Lung (tissue), 12 donors: ENCODE results near the gene SCD5. TPM values are rescaled to one million over a fixed set of nuclear protein-coding genes. Genes with fewer than 3 reads are reported as not detected.

Experiments
- ATAC-seq: fragments of 200-7000 bp; cut with Tn5 transposase; one replicate; pipeline ENCODE4 v1.9.1; 2020; ENCODE audit warnings: moderate number of reproducible peaks; ENCODE audit not compliant: insufficient read depth, low FRiP score
- DNase-seq, 3 donors: peaks; one replicate each; pipeline ENCODE4 v3.0.0-alpha.2; 2013 to 2017
- H3K27ac ChIP-seq, 2 donors: one replicate each; pipeline ENCODE4 v1.5.1; 2013; ENCODE audit warnings: mild to moderate bottlenecking in 2 of 2, moderate library complexity in 2 of 2, control low read depth in 1 of 2, inconsistent platforms in 1 of 2, low read depth in 1 of 2, low read length in 1 of 2
- H3K27me3 ChIP-seq, 3 donors: one replicate each; pipeline ENCODE4 v1.5.1; 2013; ENCODE audit warnings: low read length in 2 of 3; ENCODE audit not compliant: control insufficient read depth in 3 of 3, insufficient read depth in 3 of 3
- H3K36me3 ChIP-seq, 4 donors: one replicate each; pipeline ENCODE4 v1.5.1; 2013; ENCODE audit warnings: low read length in 4 of 4, mild to moderate bottlenecking in 1 of 4, moderate library complexity in 1 of 4; ENCODE audit not compliant: control insufficient read depth in 4 of 4, insufficient read depth in 4 of 4
- H3K4me1 ChIP-seq, 5 donors: one replicate each; pipeline ENCODE4 v1.5.1; 2013; ENCODE audit warnings: low read length in 5 of 5, mild to moderate bottlenecking in 2 of 5, moderate library complexity in 1 of 5; ENCODE audit not compliant: control insufficient read depth in 5 of 5, insufficient read depth in 5 of 5
- H3K4me3 ChIP-seq: one replicate; pipeline ENCODE4 v1.5.1; 2013; ENCODE audit warnings: mild to moderate bottlenecking, control low read depth, moderate library complexity
- H3K9ac ChIP-seq, 2 donors: one replicate each; pipeline ENCODE4 v1.5.1; 2013; ENCODE audit warnings: low read length in 2 of 2, control low read depth in 1 of 2; ENCODE audit not compliant: insufficient read depth in 1 of 2
- H3K9me3 ChIP-seq, 4 donors: one replicate each; pipeline ENCODE4 v1.5.1; 2013; ENCODE audit warnings: low read length in 3 of 4, mild to moderate bottlenecking in 1 of 4, moderate library complexity in 1 of 4; ENCODE audit not compliant: control insufficient read depth in 4 of 4, insufficient read depth in 3 of 4
- CTCF ChIP-seq: IDR thresholded peaks from 2 replicates; pipeline ENCODE4 v1.5.1; 2012; ENCODE audit warnings: mild to moderate bottlenecking; ENCODE audit errors: control extremely low read depth, extremely low read depth
- WGBS, 2 donors: extraction: QIAGEN DNeasy Blood & Tissue Kit; methylation state at CpG; one replicate each; pipeline ENCODE4 v1.1.7; 2013; 5-methylcytosine and 5-hydroxymethylcytosine counted together
- polyA plus RNA-seq, 2 donors: library from polyadenylated mRNA; stranded (reverse); fragments of 200-250 nt; gene quantifications; one replicate each; pipeline ENCODE4 v1.2.1, GENCODE V29; 2013
- total RNA-seq, 2 donors: library from RNA; depleted of rRNA in 1 of 2; stranded (reverse); fragments of >200 nt in 1 of 2; gene quantifications; one replicate each; pipeline ENCODE4 v1.2.1, GENCODE V29; 2014 to 2021
- donor health status: control.
- donor health status: control.
- donor health status: Bipolar disorder and iron deficiency.
- donor health status: healthy.
- donor health status: DM: yes; HTN: yes; CAD: no.

SCD5 gene
- total and polyA plus RNA-seq, 4 donors, result 5.0 to 22.6 (median 13.8) TPM

DNA sequence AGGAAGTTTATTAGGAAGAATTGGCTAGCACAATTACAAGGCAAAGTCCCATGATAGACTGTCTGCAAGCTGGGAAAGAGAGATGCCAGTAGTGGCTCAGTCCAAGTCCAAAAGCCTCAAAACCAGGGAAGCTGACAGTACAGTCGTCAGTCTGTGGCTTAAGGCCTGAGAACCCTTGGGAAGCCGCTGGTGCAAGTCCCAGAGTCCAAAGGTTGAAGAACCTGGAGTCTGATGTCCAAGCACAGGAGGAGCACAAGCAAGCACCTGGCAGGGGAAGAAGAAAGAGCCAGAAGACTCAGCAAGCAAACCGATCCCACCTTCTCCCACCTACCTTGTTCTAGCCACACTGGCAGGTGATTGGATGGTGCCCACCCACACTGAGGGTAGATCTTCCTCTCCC is 185.5 kb downstream of the SCD5 start:
- H3K4me1 ChIP-seq, result peaks cover 0 to 8% (median 0%) of the 10 kb centered on the region in 5 donors
- no peak overlapping the region for H3K27ac ChIP-seq
- 87 to 91% methylated on average over 3 of the region's 3 CpGs for WGBS, 2 donors
- H3K27me3 ChIP-seq, result no peaks in the 10 kb centered on the region
- H3K9ac ChIP-seq, result no peak overlapping the region
- DNase-seq (no peak), ATAC-seq (no peak)
- no peak for TF ChIP-seq CTCF
- no peaks in the 10 kb centered on the region for H3K9me3 ChIP-seq
- no peaks in the 10 kb centered on the region for H3K36me3 ChIP-seq
- no peak overlapping the region for H3K4me3 ChIP-seq

- ATAC-seq (no peak), DNase-seq (no peak)
- no peaks in the 10 kb centered on the region for H3K36me3 ChIP-seq
- no peaks in the 10 kb centered on the region for H3K27me3 ChIP-seq
- no peaks in the 10 kb centered on the region for H3K4me1 ChIP-seq
- no peak overlapping the region for H3K4me3 ChIP-seq
- H3K27ac ChIP-seq, result no peak overlapping the region
- no peak for TF ChIP-seq CTCF
- no peak overlapping the region for H3K9ac ChIP-seq
- H3K9me3 ChIP-seq, result no peaks in the 10 kb centered on the region
- 86 to 93% methylated on average over 5 of the region's 5 CpGs for WGBS, 2 donors
Observed at GRCh38 chr4:82611982-82612381, 186.6 kb downstream of the SCD5 start.

- Histone ChIP-seq H3K36me3 (no peaks in the 10 kb centered on the region), H3K4me3 (no peak overlapping the region), H3K9me3 (no peaks in the 10 kb centered on the region), H3K9ac (no peak overlapping the region), H3K27ac (no peak overlapping the region), H3K4me1 (no peaks in the 10 kb centered on the region), H3K27me3 (no peaks in the 10 kb centered on the region)
- DNase-seq (no peak), ATAC-seq (no peak)
- 89 to 96% methylated on average over 4 of the region's 4 CpGs for WGBS, 2 donors
- TF ChIP-seq CTCF, result no peak
Observed at GRCh38 chr4:82611527-82611926, 187.1 kb downstream of the SCD5 start.

- Histone ChIP-seq H3K36me3 (no peaks in the 10 kb centered on the region), H3K9ac (no peak overlapping the region), H3K27me3 (no peaks in the 10 kb centered on the region), H3K27ac (no peak overlapping the region), H3K4me3 (no peak overlapping the region), H3K9me3 (no peaks in the 10 kb centered on the region), H3K4me1 (no peaks in the 10 kb centered on the region)
- no peak for DNase-seq
- TF ChIP-seq CTCF, result no peak
- 86 to 88% methylated on average over 2 of the region's 2 CpGs for WGBS, 2 donors
- no peak for ATAC-seq
Observed at GRCh38 chr4:82610041-82610440, 188.6 kb downstream of the SCD5 start.
